Effector memory CD8-positive, alpha-beta T cell (primary cell): ENCODE results near the gene IGF2BP2.

Source experiments
- ATAC-seq: fragments of 150-1000 bp; cut with Tn5 transposase; replicated peaks from 2 replicates; pipeline ENCODE4 v1.10.0; 2021; ENCODE audit warnings: mild to moderate bottlenecking, moderate library complexity
- DNase-seq, 3 experiments: peaks; one replicate each; pipeline ENCODE4 v3.0.0; 2021
- H3K27ac Mint-ChIP-seq, 2 donors: one replicate each; pipeline ENCODE4 v1.8.0; 2022; ENCODE audit warnings: mild to moderate bottlenecking in 2 of 2, mixed read lengths in 2 of 2, moderate library complexity in 2 of 2
- H3K27me3 Mint-ChIP-seq, 2 donors: one replicate each; pipeline ENCODE4 v1.8.0; 2022; ENCODE audit warnings: mixed read lengths in 2 of 2
- H3K36me3 Mint-ChIP-seq: one replicate; pipeline ENCODE4 v1.8.0; 2022; ENCODE audit warnings: mild to moderate bottlenecking, moderate library complexity, mixed read lengths; ENCODE audit not compliant: insufficient read depth
- H3K4me1 Mint-ChIP-seq, 2 donors: one replicate each; pipeline ENCODE4 v1.8.0; 2022; ENCODE audit warnings: low read depth in 2 of 2, mixed read lengths in 2 of 2
- H3K4me3 Mint-ChIP-seq, 2 donors: one replicate each; pipeline ENCODE4 v1.8.0; 2022; ENCODE audit warnings: mild to moderate bottlenecking in 2 of 2, mixed read lengths in 2 of 2, moderate library complexity in 2 of 2
- H3K9me3 Mint-ChIP-seq, 2 donors: one replicate each; pipeline ENCODE4 v1.8.0; 2022; ENCODE audit warnings: mixed read lengths in 2 of 2

Gene IGF2BP2

GRCh38 chr3:185739264-185739701, 85.6 kb downstream of the IGF2BP2 start:
- H3K4me1 Mint-ChIP-seq, result no peaks in the 10 kb centered on the region
- DNase-seq (no peak), ATAC-seq (no peak)
- no peaks in the 10 kb centered on the region for H3K36me3 Mint-ChIP-seq
- H3K27ac Mint-ChIP-seq, result no peak overlapping the region
- H3K9me3 Mint-ChIP-seq, result no peaks in the 10 kb centered on the region
- peaks cover 19% of the 10 kb centered on the region in 2 donors for H3K27me3 Mint-ChIP-seq
- no peak overlapping the region for H3K4me3 Mint-ChIP-seq

GRCh38 chr3:185737740-185738680, 86.8 kb downstream of the IGF2BP2 start:
- Mint-ChIP-seq H3K4me3 (no peak overlapping the region), H3K36me3 (no peaks in the 10 kb centered on the region), H3K27ac (no peak overlapping the region), H3K27me3 (peaks cover 17 to 30% of the 10 kb centered on the region in 2 donors), H3K4me1 (no peaks in the 10 kb centered on the region), H3K9me3 (no peaks in the 10 kb centered on the region)
- DNase-seq (no peak), ATAC-seq (no peak)

GRCh38 chr3:185737020-185737419, 87.8 kb downstream of the IGF2BP2 start:
- Mint-ChIP-seq H3K27ac (no peak overlapping the region), H3K36me3 (no peaks in the 10 kb centered on the region), H3K4me1 (no peaks in the 10 kb centered on the region), H3K9me3 (no peaks in the 10 kb centered on the region), H3K4me3 (no peak overlapping the region), H3K27me3 (peaks cover 22 to 40% of the 10 kb centered on the region in 2 donors)
- ATAC-seq (no peak), DNase-seq (no peak)

GRCh38 chr3:185734725-185735096, 90.1 kb downstream of the IGF2BP2 start:
- ATAC-seq, result no peak
- H3K27ac Mint-ChIP-seq, result no peak overlapping the region
- no peaks in the 10 kb centered on the region for H3K9me3 Mint-ChIP-seq
- no peak overlapping the region for H3K4me3 Mint-ChIP-seq
- H3K27me3 Mint-ChIP-seq, result peaks cover 18 to 39% of the 10 kb centered on the region in 2 donors
- no peaks in the 10 kb centered on the region for H3K36me3 Mint-ChIP-seq
- no peaks in the 10 kb centered on the region for H3K4me1 Mint-ChIP-seq
- no peak for DNase-seq

GRCh38 chr3:185733980-185734724, 90.7 kb downstream of the IGF2BP2 start:
- no peak for ATAC-seq

GRCh38 chr3:185732782-185733181, 92.1 kb downstream of the IGF2BP2 start:
- DNase-seq, result no peak

More at GRCh38 chr3:185733980-185734724, 90.7 kb downstream of the IGF2BP2 start:
- Mint-ChIP-seq H3K9me3 (no peaks in the 10 kb centered on the region), H3K27me3 (peaks cover 13 to 33% of the 10 kb centered on the region in 2 donors), H3K36me3 (no peaks in the 10 kb centered on the region), H3K4me3 (no peak overlapping the region), H3K4me1 (no peaks in the 10 kb centered on the region), H3K27ac (no peak overlapping the region)
- DNase-seq, result no peak

GRCh38 chr3:185730550-185730949, 94.3 kb downstream of the IGF2BP2 start:
- Mint-ChIP-seq H3K27ac (no peak overlapping the region), H3K27me3 (peaks cover 18 to 41% of the 10 kb centered on the region in 2 donors), H3K4me3 (no peak overlapping the region), H3K9me3 (no peaks in the 10 kb centered on the region), H3K4me1 (no peaks in the 10 kb centered on the region), H3K36me3 (no peaks in the 10 kb centered on the region)
- DNase-seq, result no peak
- ATAC-seq, result no peak

More at GRCh38 chr3:185732782-185733181, 92.1 kb downstream of the IGF2BP2 start:
- Mint-ChIP-seq H3K36me3 (no peaks in the 10 kb centered on the region), H3K4me1 (no peaks in the 10 kb centered on the region), H3K27ac (no peak overlapping the region), H3K27me3 (peaks cover 18 to 39% of the 10 kb centered on the region in 2 donors), H3K9me3 (no peaks in the 10 kb centered on the region), H3K4me3 (no peak overlapping the region)
- ATAC-seq, result no peak

- DNase-seq (no peak), ATAC-seq (no peak)
- no peak overlapping the region for H3K27ac Mint-ChIP-seq
Observed at GRCh38 chr3:185729337-185730055, 95.3 kb downstream of the IGF2BP2 start.

GRCh38 chr3:185728630-185729336, 96.1 kb downstream of the IGF2BP2 start:
- ATAC-seq (no peak), DNase-seq (no peak)
- H3K4me3 Mint-ChIP-seq, result no peak overlapping the region
- no peaks in the 10 kb centered on the region for H3K36me3 Mint-ChIP-seq
- no peaks in the 10 kb centered on the region for H3K4me1 Mint-ChIP-seq
- no peak overlapping the region for H3K27ac Mint-ChIP-seq
- no peaks in the 10 kb centered on the region for H3K9me3 Mint-ChIP-seq
- peaks cover 21 to 44% of the 10 kb centered on the region in 2 donors for H3K27me3 Mint-ChIP-seq

More at GRCh38 chr3:185729337-185730055, 95.3 kb downstream of the IGF2BP2 start:
- Mint-ChIP-seq H3K36me3 (no peaks in the 10 kb centered on the region), H3K4me3 (no peak overlapping the region), H3K27me3 (peaks cover 24 to 46% of the 10 kb centered on the region in 2 donors), H3K9me3 (no peaks in the 10 kb centered on the region), H3K4me1 (no peaks in the 10 kb centered on the region)

- peaks cover 31 to 46% of the 10 kb centered on the region in 2 donors for H3K27me3 Mint-ChIP-seq
- no peaks in the 10 kb centered on the region for H3K9me3 Mint-ChIP-seq
- H3K27ac Mint-ChIP-seq, result no peak overlapping the region
- no peaks in the 10 kb centered on the region for H3K4me1 Mint-ChIP-seq
- H3K4me3 Mint-ChIP-seq, result no peak overlapping the region
- H3K36me3 Mint-ChIP-seq, result no peaks in the 10 kb centered on the region
- ATAC-seq (no peak), DNase-seq (no peak)
Observed at GRCh38 chr3:185727873-185728272, 97.0 kb downstream of the IGF2BP2 start.

GRCh38 chr3:185726254-185726967, 98.4 kb downstream of the IGF2BP2 start:
- ATAC-seq (no peak), DNase-seq (no peak)
- Mint-ChIP-seq H3K4me3 (no peak overlapping the region), H3K27ac (no peak overlapping the region), H3K36me3 (no peaks in the 10 kb centered on the region), H3K27me3 (peaks cover 36 to 42% of the 10 kb centered on the region in 2 donors), H3K4me1 (no peaks in the 10 kb centered on the region), H3K9me3 (no peaks in the 10 kb centered on the region)

GRCh38 chr3:185724761-185725160, 100.1 kb downstream of the IGF2BP2 start:
- Mint-ChIP-seq H3K27ac (no peak overlapping the region), H3K4me1 (no peaks in the 10 kb centered on the region), H3K27me3 (peaks cover 40 to 42% of the 10 kb centered on the region in 2 donors), H3K4me3 (no peak overlapping the region), H3K9me3 (no peaks in the 10 kb centered on the region), H3K36me3 (no peaks in the 10 kb centered on the region)
- ATAC-seq, result no peak
- DNase-seq, result no peak
